Body of pancreas (tissue), 4 donors: Measurements from ENCODE around the gene PLEKHG5. TPM values are rescaled to one million over a fixed set of nuclear protein-coding genes. Genes with fewer than 3 reads are reported as not detected.

Source experiments
- ATAC-seq: fragments of 150-250 bp; one replicate; pipeline ENCODE4 v1.9.1; 2016
- DNase-seq, 4 donors: peaks; one replicate each; pipeline ENCODE4 v3.0.0-alpha.2; 2019
- H3K27ac ChIP-seq, 4 donors: fragments of 200-600 bp; sonication (generic); 1 replicate in 3 of 4; 2 replicates in 1 of 4; pipeline versions ENCODE4 v1.5.1 to v1.6.1; 2016 to 2019; ENCODE audit warnings: mild to moderate bottlenecking in 1 of 4, mixed read lengths in 1 of 4, moderate library complexity in 1 of 4
- H3K27me3 ChIP-seq, 2 donors: fragments of 200-600 bp; sonication (generic); one replicate each; pipeline ENCODE4 v1.6.0; 2016; ENCODE audit warnings: mild to moderate bottlenecking in 1 of 2
- H3K36me3 ChIP-seq, 2 donors: fragments of 200-600 bp; sonication (generic); replicated peaks in 1 of 2; 2 replicates each; pipeline ENCODE4 v1.5.1; 2016; ENCODE audit warnings: low read depth in 2 of 2; ENCODE audit not compliant: insufficient read depth in 1 of 2
- H3K4me1 ChIP-seq: fragments of 200-600 bp; sonication (generic); one replicate; pipeline ENCODE4 v1.6.0; 2016
- H3K4me3 ChIP-seq, 2 donors: fragments of 200-600 bp; sonication (generic); 1 replicate in 1 of 2; 2 replicates in 1 of 2; pipeline ENCODE4 v1.5.1; 2016 to 2019
- H3K9me3 ChIP-seq, 3 donors: fragments of 200-600 bp; sonication (generic); 1 replicate in 2 of 3; 2 replicates in 1 of 3; pipeline ENCODE4 v1.5.1; 2016
- CTCF ChIP-seq, 7 experiments: fragments of 450-650 bp in 4 of 7; fragments of 200-600 bp in 3 of 7; sonication (generic) in 3 of 7; IDR thresholded peaks; one replicate each; pipeline ENCODE4 v1.5.1; 2016 to 2019; ENCODE audit warnings: antibody characterized with exemption in 7 of 7
- POLR2A ChIP-seq, 3 donors: fragments of 450-650 bp; IDR thresholded peaks; one replicate each; pipeline ENCODE4 v1.6.1; 2016; ENCODE audit warnings: antibody characterized with exemption in 3 of 3, mild to moderate bottlenecking in 2 of 3
- WGBS, 2 donors: methylation state at CpG; one replicate each; pipeline ENCODE4 v1.1.5; 2017; 5-methylcytosine and 5-hydroxymethylcytosine counted together
- intact Hi-C: fragments of 100-400 bp; cut with DNase I; formaldehyde crosslinking; loops from one replicate; pipeline ENCODE4 v1.15.1; 2023
- total RNA-seq, 2 donors: library from RNA; depleted of rRNA; stranded (reverse); fragments of >200 nt; gene quantifications; one replicate each; pipeline ENCODE4 v1.1.0, GENCODE V29; 2016

PLEKHG5 gene
- total RNA-seq, 2 donors from 2014 or later, result 5.2 to 8.6 TPM

- no peak for ATAC-seq
- Histone ChIP-seq H3K27ac (no peak within 1 kb of the TSS), H3K9me3 (no peaks in the 10 kb centered on the region), H3K4me3 (no peak within 1 kb of the TSS), H3K4me1 (peaks cover 39% of the 10 kb centered on the region), H3K36me3 (no peaks in the 10 kb centered on the region), H3K27me3 (peaks cover 0 to 21% of the 10 kb centered on the region in 2 donors)
- intact Hi-C loops, result no loop called here
- no peak for TF ChIP-seq POLR2A (IDR thresholded peaks at IDR 0.05)
- TF ChIP-seq CTCF (IDR thresholded peaks at IDR 0.05), result no peak
- WGBS, 2 donors, result 6% methylated on average over 90 of the region's 99 CpGs; no CpG with 5 or more reads in 1 of the 2 donors
- no peak for DNase-seq
These were observed 66.6 kb downstream of the PLEKHG5 start, which contains the start of gene ESPN for GRCh38 chr1:6424619-6425593. TSS of gene ESPN (plus strand) at chr1:6424776. CDS start at chr1:6424956, 180 bp downstream.

GRCh38 chr1:6424000-6424565 lies 67.4 kb downstream of the PLEKHG5 start:
- Histone ChIP-seq H3K4me1 (peaks cover 47% of the 10 kb centered on the region), H3K9me3 (no peaks in the 10 kb centered on the region), H3K27ac (no peak overlapping the region), H3K4me3 (no peak overlapping the region), H3K36me3 (no peaks in the 10 kb centered on the region), H3K27me3 (peaks cover 0 to 29% of the 10 kb centered on the region in 2 donors)
- intact Hi-C loops, result no loop called here
- no peak for ATAC-seq
- no peak for TF ChIP-seq POLR2A (IDR thresholded peaks at IDR 0.05)
- no peak for TF ChIP-seq CTCF (IDR thresholded peaks at IDR 0.05)
- DNase-seq, result no peak
- WGBS, 2 donors, result 0 to 6% methylated on average over 2 to 33 of the region's 35 CpGs

- ATAC-seq, result peak; percentile 75
- Histone ChIP-seq H3K27me3 (peaks cover 0 to 35% of the 10 kb centered on the region in 2 donors), H3K4me3 (no peak overlapping the region), H3K36me3 (no peaks in the 10 kb centered on the region), H3K27ac (no peak overlapping the region), H3K9me3 (no peaks in the 10 kb centered on the region), H3K4me1 (peaks cover 53% of the 10 kb centered on the region)
- DNase-seq, result peak; percentile 73 to 83 (median 80)
- intact Hi-C loops, result no loop called here
- no peak for TF ChIP-seq POLR2A (IDR thresholded peaks at IDR 0.05)
- peak; percentile 72 to 85 (median 82) for TF ChIP-seq CTCF (IDR thresholded peaks at IDR 0.05)
- 5 to 17% methylated on average over 7 to 24 of the region's 24 CpGs for WGBS, 2 donors
These were observed 68.0 kb downstream of the PLEKHG5 start for GRCh38 chr1:6423321-6423999.

- H3K4me3 ChIP-seq, result no peak overlapping the region
- no peaks in the 10 kb centered on the region for H3K9me3 ChIP-seq
- no peak for ATAC-seq
- H3K4me1 ChIP-seq, result peaks cover 44% of the 10 kb centered on the region
- 62 to 73% methylated on average over 4 of the region's 4 CpGs for WGBS, 2 donors
- no peak for DNase-seq
- H3K27ac ChIP-seq, result no peak overlapping the region
- intact Hi-C loops, result no loop called here
- TF ChIP-seq POLR2A (IDR thresholded peaks at IDR 0.05) (no peak), CTCF (IDR thresholded peaks at IDR 0.05) (no peak)
- no peaks in the 10 kb centered on the region for H3K36me3 ChIP-seq
- H3K27me3 ChIP-seq, result peaks cover 0 to 45% of the 10 kb centered on the region in 2 donors
These were observed 70.2 kb downstream of the PLEKHG5 start for GRCh38 chr1:6421266-6421665.
